HEK293 (cell line): ENCODE results near the gene TSPOAP1.

Experiments
- CTCF ChIA-PET: fragments of 350-600 bp; formaldehyde crosslinking; extraction: SDS; loops from one replicate; lab custom pipeline; 2021; ENCODE audit warnings: antibody characterized with exemption; lab: Yijun Ruan, JAX
- POLR2A ChIA-PET: fragments of 300-600 bp; formaldehyde crosslinking; extraction: SDS; loops from one replicate; lab custom pipeline; 2020; ENCODE audit warnings: antibody characterized with exemption, inconsistent platforms; lab: Yijun Ruan, JAX
- H3K27ac ChIP-seq: fragments of 200-500 bp; sonication (Bioruptor generic); 2 replicates; pipeline ENCODE4 v1.5.1; 2014; ENCODE audit warnings: low read depth, low read length, control low read depth, inconsistent platforms; ENCODE audit errors: extremely low read depth
- H3K36me3 ChIP-seq, 2 experiments: fragments of 200-500 bp in 1 of 2; sonication (Bioruptor generic) in 1 of 2; 1 replicate in 1 of 2; 2 replicates in 1 of 2; pipeline ENCODE4 v1.5.1; 2014 to 2017; ENCODE audit warnings: inconsistent platforms in 2 of 2, low read length in 2 of 2; ENCODE audit not compliant: control insufficient read depth in 2 of 2, insufficient read depth in 1 of 2
- H3K4me1 ChIP-seq: fragments of 200-500 bp; sonication (Bioruptor generic); 2 replicates; pipeline ENCODE4 v1.5.1; 2014; ENCODE audit warnings: mild to moderate bottlenecking, low read length, inconsistent platforms; ENCODE audit not compliant: control insufficient read depth, insufficient read depth
- H3K4me3 ChIP-seq: 2 replicates; pipeline ENCODE4 v1.5.1; 2011; ENCODE audit warnings: low read depth, mild to moderate bottlenecking, control low read depth, low read length, moderate library complexity
- H3K9me3 ChIP-seq: fragments of 200-500 bp; sonication (Bioruptor generic); 2 replicates; pipeline ENCODE4 v1.5.1; 2014; ENCODE audit warnings: low read depth, low read length, inconsistent platforms; ENCODE audit not compliant: control insufficient read depth, insufficient read depth
- KLF7 ChIP-seq: fragments of 450-650 bp; formaldehyde crosslinking; IDR thresholded peaks from 2 replicates; pipeline ENCODE4 v1.5.1; 2016; ENCODE audit warnings: missing biosample characterization, missing genetic modification characterization, borderline replicate concordance
- RBAK ChIP-seq: fragments of 450-650 bp; formaldehyde crosslinking; IDR thresholded peaks from 2 replicates; pipeline ENCODE4 v1.5.1; 2016; ENCODE audit warnings: missing biosample characterization, missing genetic modification characterization
- SCRT2 ChIP-seq: fragments of 450-650 bp; formaldehyde crosslinking; IDR thresholded peaks from 2 replicates; pipeline ENCODE4 v1.5.1; 2016; ENCODE audit warnings: missing biosample characterization, missing genetic modification characterization
- ZBTB8A ChIP-seq: fragments of 450-650 bp; formaldehyde crosslinking; IDR thresholded peaks from 2 replicates; pipeline ENCODE4 v1.5.1; 2016; ENCODE audit warnings: missing biosample characterization, missing genetic modification characterization
- ZFP69B ChIP-seq: fragments of 450-650 bp; formaldehyde crosslinking; IDR thresholded peaks from 2 replicates; pipeline ENCODE4 v1.5.1; 2016; ENCODE audit warnings: missing biosample characterization, missing genetic modification characterization
- ZNF335 ChIP-seq: fragments of 450-650 bp; formaldehyde crosslinking; conservative IDR thresholded peaks from 2 replicates; pipeline ENCODE4 v1.5.1; 2016; ENCODE audit warnings: missing biosample characterization, missing genetic modification characterization
- ZNF37A ChIP-seq: fragments of 450-650 bp; IDR thresholded peaks from 2 replicates; pipeline ENCODE4 v1.5.1; 2018; ENCODE audit warnings: missing biosample characterization, missing genetic modification characterization
- ZNF423 ChIP-seq: fragments of 450-650 bp; formaldehyde crosslinking; IDR thresholded peaks from 2 replicates; pipeline ENCODE4 v1.5.1; 2016; ENCODE audit warnings: missing biosample characterization, missing genetic modification characterization
- ZNF521 ChIP-seq: fragments of 450-650 bp; formaldehyde crosslinking; IDR thresholded peaks from 2 replicates; pipeline ENCODE4 v1.5.1; 2017; ENCODE audit warnings: missing biosample characterization, mild to moderate bottlenecking, missing genetic modification characterization
- ZNF530 ChIP-seq: fragments of 450-650 bp; formaldehyde crosslinking; IDR thresholded peaks from 2 replicates; pipeline ENCODE4 v1.5.1; 2016; ENCODE audit warnings: low read depth, missing biosample characterization, missing genetic modification characterization
- ZNF596 ChIP-seq: fragments of 450-650 bp; IDR thresholded peaks from 2 replicates; pipeline ENCODE4 v1.5.0; 2018; ENCODE audit warnings: missing biosample characterization, mild to moderate bottlenecking, missing genetic modification characterization, moderate library complexity
- ZNF776 ChIP-seq: fragments of 450-650 bp; formaldehyde crosslinking; IDR thresholded peaks from 2 replicates; pipeline ENCODE4 v1.5.0; 2017; ENCODE audit warnings: missing biosample characterization, missing genetic modification characterization, borderline replicate concordance
- ZNF785 ChIP-seq: fragments of 450-650 bp; formaldehyde crosslinking; IDR thresholded peaks from 2 replicates; pipeline ENCODE4 v1.5.1; 2016; ENCODE audit warnings: missing biosample characterization, missing genetic modification characterization
- ZSCAN30 ChIP-seq: fragments of 450-650 bp; IDR thresholded peaks from 2 replicates; pipeline ENCODE4 v1.5.1; 2018; ENCODE audit warnings: missing biosample characterization, mild to moderate bottlenecking, missing genetic modification characterization, moderate library complexity
- TF ChIP-seq, protein P1 (sequence below): fragments of 450-650 bp; formaldehyde crosslinking; IDR thresholded peaks from 2 replicates; pipeline ENCODE4 v1.5.1; 2017; ENCODE audit warnings: missing biosample characterization, missing genetic modification characterization
- TF ChIP-seq, protein P2 (sequence below): fragments of 450-650 bp; formaldehyde crosslinking; IDR thresholded peaks from 2 replicates; pipeline ENCODE4 v1.5.1; 2016; ENCODE audit warnings: missing biosample characterization, missing genetic modification characterization
- TF ChIP-seq, protein P3 (sequence below): IDR thresholded peaks from 2 replicates; pipeline ENCODE4 v1.6.1; 2011; ENCODE audit warnings: mild to moderate bottlenecking, low read depth, low read length, borderline replicate concordance
- TF ChIP-seq, protein P4 (sequence below): fragments of 450-650 bp; formaldehyde crosslinking; conservative IDR thresholded peaks from 2 replicates; pipeline ENCODE4 v1.5.1; 2016; ENCODE audit warnings: low read depth, missing biosample characterization, missing genetic modification characterization
- TF ChIP-seq, protein P5 (sequence below): fragments of 450-650 bp; formaldehyde crosslinking; IDR thresholded peaks from 2 replicates; pipeline ENCODE4 v1.5.1; 2016; ENCODE audit warnings: missing biosample characterization, missing genetic modification characterization
- TF ChIP-seq, protein P6 (sequence below): fragments of 450-650 bp; formaldehyde crosslinking; IDR thresholded peaks from 2 replicates; pipeline ENCODE4 v1.5.1; 2016; ENCODE audit warnings: missing biosample characterization, missing genetic modification characterization

The TSPOAP1 gene

DNA sequence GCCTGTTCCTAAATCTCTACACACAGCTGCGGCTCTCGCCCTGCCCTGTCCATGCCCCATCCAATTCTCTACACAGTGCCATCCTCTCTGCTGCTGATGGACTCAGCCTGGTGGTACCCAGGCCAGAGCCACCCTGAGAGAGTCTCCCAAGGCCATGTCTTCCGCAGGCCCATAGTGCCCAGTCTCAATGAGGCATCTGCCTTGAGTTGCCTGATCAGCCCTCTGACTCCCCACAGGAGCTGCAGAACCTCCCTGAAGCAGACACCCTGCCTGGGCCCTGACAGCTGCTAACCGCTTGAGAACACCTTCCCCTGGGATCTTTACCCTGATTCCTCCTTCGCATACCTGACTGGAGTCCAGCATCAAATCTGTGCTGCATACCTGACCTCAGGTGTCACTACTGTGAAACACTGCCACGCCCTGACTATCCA lies 13.3 kb downstream of the TSPOAP1 start:
- TF ChIP-seq ZFP69B (no peak), RBAK (tag by site-specific recombination) (no peak), ZNF596 (tag by site-specific recombination) (no peak), SCRT2 (tag by site-specific recombination) (no peak), ZSCAN30 (tag by site-specific recombination) (no peak), ZNF37A (tag by site-specific recombination) (no peak), KLF7 (no peak), ZNF521 (tag by site-specific recombination) (no peak)
- TF ChIP-seq, protein P1, sequence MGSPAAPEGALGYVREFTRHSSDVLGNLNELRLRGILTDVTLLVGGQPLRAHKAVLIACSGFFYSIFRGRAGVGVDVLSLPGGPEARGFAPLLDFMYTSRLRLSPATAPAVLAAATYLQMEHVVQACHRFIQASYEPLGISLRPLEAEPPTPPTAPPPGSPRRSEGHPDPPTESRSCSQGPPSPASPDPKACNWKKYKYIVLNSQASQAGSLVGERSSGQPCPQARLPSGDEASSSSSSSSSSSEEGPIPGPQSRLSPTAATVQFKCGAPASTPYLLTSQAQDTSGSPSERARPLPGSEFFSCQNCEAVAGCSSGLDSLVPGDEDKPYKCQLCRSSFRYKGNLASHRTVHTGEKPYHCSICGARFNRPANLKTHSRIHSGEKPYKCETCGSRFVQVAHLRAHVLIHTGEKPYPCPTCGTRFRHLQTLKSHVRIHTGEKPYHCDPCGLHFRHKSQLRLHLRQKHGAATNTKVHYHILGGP (tag by site-specific recombination), result no peak
- TF ChIP-seq, protein P2, sequence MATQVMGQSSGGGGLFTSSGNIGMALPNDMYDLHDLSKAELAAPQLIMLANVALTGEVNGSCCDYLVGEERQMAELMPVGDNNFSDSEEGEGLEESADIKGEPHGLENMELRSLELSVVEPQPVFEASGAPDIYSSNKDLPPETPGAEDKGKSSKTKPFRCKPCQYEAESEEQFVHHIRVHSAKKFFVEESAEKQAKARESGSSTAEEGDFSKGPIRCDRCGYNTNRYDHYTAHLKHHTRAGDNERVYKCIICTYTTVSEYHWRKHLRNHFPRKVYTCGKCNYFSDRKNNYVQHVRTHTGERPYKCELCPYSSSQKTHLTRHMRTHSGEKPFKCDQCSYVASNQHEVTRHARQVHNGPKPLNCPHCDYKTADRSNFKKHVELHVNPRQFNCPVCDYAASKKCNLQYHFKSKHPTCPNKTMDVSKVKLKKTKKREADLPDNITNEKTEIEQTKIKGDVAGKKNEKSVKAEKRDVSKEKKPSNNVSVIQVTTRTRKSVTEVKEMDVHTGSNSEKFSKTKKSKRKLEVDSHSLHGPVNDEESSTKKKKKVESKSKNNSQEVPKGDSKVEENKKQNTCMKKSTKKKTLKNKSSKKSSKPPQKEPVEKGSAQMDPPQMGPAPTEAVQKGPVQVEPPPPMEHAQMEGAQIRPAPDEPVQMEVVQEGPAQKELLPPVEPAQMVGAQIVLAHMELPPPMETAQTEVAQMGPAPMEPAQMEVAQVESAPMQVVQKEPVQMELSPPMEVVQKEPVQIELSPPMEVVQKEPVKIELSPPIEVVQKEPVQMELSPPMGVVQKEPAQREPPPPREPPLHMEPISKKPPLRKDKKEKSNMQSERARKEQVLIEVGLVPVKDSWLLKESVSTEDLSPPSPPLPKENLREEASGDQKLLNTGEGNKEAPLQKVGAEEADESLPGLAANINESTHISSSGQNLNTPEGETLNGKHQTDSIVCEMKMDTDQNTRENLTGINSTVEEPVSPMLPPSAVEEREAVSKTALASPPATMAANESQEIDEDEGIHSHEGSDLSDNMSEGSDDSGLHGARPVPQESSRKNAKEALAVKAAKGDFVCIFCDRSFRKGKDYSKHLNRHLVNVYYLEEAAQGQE (tag by site-specific recombination), result no peak
- TF ChIP-seq, protein P3, sequence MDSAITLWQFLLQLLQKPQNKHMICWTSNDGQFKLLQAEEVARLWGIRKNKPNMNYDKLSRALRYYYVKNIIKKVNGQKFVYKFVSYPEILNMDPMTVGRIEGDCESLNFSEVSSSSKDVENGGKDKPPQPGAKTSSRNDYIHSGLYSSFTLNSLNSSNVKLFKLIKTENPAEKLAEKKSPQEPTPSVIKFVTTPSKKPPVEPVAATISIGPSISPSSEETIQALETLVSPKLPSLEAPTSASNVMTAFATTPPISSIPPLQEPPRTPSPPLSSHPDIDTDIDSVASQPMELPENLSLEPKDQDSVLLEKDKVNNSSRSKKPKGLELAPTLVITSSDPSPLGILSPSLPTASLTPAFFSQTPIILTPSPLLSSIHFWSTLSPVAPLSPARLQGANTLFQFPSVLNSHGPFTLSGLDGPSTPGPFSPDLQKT, result no peak
- ChIA-PET POLR2A (no interaction called here), CTCF (interaction anchor here (0.6 to 8.0 kb wide), 10 partner anchors 10 to 134 kb away, joined by 3 to 189 read pairs (median 4); partner anchors contain the start of gene RNF43)
- no peak overlapping the region for H3K27ac ChIP-seq
- peaks cover 9% of the 10 kb centered on the region for H3K4me1 ChIP-seq
- no peaks in the 10 kb centered on the region for H3K9me3 ChIP-seq
- no peaks in the 10 kb centered on the region for H3K36me3 ChIP-seq
- no peak overlapping the region for H3K4me3 ChIP-seq

DNA sequence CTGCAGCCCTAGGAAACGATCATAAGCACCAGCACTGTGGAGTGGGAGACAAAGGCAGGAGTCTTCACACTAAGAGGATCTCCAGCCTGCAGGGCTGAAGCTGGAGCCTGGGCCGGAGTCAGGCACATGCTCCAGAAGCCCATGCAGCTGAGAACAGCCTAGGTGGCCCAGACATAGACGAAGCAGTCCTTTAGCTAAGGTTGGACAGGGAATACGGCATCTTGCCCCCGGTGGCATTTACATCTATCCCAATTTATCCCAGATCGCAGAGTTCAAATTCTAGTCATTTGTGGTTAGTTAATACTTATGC lies 13.9 kb downstream of the TSPOAP1 start:
- H3K27ac ChIP-seq, result peak overlapping the region; percentile 43; the same call in 1 of the 2 replicates
- ChIA-PET POLR2A (no interaction called here), CTCF (interaction anchor here (0.9 to 8.0 kb wide), 5 partner anchors 11 to 135 kb away, joined by 3 to 189 read pairs (median 26); partner anchors contain the start of gene RNF43)
- H3K4me3 ChIP-seq, result no peak overlapping the region
- TF ChIP-seq ZBTB8A (tag by site-specific recombination), result no peak
- TF ChIP-seq, protein P4, sequence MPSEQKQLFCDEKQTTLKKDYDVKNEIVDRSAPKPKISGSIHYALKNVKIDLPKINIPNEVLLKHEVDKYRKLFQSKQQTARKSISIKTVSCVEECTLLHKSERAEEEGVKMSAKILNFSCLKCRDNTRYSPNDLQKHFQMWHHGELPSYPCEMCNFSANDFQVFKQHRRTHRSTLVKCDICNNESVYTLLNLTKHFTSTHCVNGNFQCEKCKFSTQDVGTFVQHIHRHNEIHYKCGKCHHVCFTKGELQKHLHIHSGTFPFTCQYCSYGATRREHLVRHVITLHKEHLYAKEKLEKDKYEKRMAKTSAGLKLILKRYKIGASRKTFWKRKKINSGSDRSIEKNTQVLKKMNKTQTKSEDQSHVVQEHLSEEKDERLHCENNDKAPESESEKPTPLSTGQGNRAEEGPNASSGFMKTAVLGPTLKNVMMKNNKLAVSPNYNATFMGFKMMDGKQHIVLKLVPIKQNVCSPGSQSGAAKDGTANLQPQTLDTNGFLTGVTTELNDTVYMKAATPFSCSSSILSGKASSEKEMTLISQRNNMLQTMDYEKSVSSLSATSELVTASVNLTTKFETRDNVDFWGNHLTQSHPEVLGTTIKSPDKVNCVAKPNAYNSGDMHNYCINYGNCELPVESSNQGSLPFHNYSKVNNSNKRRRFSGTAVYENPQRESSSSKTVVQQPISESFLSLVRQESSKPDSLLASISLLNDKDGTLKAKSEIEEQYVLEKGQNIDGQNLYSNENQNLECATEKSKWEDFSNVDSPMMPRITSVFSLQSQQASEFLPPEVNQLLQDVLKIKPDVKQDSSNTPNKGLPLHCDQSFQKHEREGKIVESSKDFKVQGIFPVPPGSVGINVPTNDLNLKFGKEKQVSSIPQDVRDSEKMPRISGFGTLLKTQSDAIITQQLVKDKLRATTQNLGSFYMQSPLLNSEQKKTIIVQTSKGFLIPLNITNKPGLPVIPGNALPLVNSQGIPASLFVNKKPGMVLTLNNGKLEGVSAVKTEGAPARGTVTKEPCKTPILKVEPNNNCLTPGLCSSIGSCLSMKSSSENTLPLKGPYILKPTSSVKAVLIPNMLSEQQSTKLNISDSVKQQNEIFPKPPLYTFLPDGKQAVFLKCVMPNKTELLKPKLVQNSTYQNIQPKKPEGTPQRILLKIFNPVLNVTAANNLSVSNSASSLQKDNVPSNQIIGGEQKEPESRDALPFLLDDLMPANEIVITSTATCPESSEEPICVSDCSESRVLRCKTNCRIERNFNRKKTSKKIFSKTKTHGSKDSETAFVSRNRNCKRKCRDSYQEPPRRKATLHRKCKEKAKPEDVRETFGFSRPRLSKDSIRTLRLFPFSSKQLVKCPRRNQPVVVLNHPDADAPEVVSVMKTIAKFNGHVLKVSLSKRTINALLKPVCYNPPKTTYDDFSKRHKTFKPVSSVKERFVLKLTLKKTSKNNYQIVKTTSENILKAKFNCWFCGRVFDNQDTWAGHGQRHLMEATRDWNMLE (tag by site-specific recombination), result no peak
- no peak for TF ChIP-seq ZNF423 (tag by site-specific recombination)
- no peak for TF ChIP-seq ZNF776 (tag by site-specific recombination)
- TF ChIP-seq, protein P5, sequence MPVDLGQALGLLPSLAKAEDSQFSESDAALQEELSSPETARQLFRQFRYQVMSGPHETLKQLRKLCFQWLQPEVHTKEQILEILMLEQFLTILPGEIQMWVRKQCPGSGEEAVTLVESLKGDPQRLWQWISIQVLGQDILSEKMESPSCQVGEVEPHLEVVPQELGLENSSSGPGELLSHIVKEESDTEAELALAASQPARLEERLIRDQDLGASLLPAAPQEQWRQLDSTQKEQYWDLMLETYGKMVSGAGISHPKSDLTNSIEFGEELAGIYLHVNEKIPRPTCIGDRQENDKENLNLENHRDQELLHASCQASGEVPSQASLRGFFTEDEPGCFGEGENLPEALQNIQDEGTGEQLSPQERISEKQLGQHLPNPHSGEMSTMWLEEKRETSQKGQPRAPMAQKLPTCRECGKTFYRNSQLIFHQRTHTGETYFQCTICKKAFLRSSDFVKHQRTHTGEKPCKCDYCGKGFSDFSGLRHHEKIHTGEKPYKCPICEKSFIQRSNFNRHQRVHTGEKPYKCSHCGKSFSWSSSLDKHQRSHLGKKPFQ (tag by site-specific recombination), result peak; percentile 44; the same call in 1 of the 2 replicates
- TF ChIP-seq ZNF785 (tag by site-specific recombination), result no peak
- TF ChIP-seq, protein P6, sequence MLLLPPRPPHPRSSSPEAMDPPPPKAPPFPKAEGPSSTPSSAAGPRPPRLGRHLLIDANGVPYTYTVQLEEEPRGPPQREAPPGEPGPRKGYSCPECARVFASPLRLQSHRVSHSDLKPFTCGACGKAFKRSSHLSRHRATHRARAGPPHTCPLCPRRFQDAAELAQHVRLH (tag by site-specific recombination), result no peak
- 0 out of 2 replicates have a peak, but pooled peaks have one; percentile 7 for TF ChIP-seq ZNF335 (tag by site-specific recombination)
- TF ChIP-seq ZNF530 (tag by site-specific recombination), result no peak
- H3K9me3 ChIP-seq, result no peaks in the 10 kb centered on the region
- no peaks in the 10 kb centered on the region for H3K36me3 ChIP-seq
- H3K4me1 ChIP-seq, result peaks cover 9% of the 10 kb centered on the region
